CD4-positive, alpha-beta T cell treated with Interleukin-17A for 4 hours (primary cell): Measurements from ENCODE around the gene HERC3.

Experiments used
- DNase-seq: peaks from one replicate; pipeline ENCODE4 v3.0.0-alpha.2; 2020; ENCODE audit warnings: mixed read lengths

HERC3 gene

GRCh38 chr4:88722828-88723227 lies 130.5 kb downstream of the HERC3 start:
- no peak for DNase-seq

DNA sequence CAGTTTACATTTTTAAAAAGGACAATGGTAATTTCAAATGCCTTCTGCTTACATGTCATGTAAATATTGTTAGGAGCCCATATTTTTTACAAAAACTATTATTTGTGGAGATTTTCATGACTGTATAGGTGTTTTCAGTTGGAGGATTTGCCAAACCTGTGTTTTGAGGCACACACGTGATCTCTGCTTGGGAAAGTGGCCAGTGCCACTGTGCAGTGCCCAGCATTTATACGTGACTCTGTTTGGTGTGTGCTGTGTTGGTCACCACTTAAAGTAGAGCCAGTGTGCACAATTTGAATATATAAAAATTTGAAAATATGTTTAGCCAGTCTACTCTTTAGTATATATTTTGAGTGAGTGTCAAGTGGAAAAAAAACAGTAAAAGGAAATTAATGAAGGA lies 132.1 kb downstream of the HERC3 start:
- no peak for DNase-seq

DNA sequence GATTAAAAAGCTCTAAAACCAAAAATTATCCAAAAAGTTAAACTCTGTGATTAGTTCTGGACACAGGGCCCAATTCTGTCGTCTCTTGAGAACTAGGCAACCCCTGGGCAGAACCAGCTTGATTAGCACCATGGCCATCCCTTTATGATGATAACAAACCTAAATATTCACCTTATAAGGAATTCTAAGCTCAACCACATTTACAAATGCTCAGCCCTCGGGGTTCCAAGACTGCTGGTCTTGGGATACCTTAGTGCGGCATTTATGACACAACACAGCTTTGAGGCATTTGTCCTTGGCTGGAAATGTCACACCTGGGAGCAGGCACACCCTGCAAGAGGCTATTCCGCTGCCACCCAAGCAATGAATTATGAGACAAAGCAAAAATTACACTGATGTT lies 132.9 kb downstream of the HERC3 start:
- DNase-seq = no peak

- DNase-seq = no peak
Measured at GRCh38 chr4:88725986-88726385, 133.7 kb downstream of the HERC3 start.

DNA sequence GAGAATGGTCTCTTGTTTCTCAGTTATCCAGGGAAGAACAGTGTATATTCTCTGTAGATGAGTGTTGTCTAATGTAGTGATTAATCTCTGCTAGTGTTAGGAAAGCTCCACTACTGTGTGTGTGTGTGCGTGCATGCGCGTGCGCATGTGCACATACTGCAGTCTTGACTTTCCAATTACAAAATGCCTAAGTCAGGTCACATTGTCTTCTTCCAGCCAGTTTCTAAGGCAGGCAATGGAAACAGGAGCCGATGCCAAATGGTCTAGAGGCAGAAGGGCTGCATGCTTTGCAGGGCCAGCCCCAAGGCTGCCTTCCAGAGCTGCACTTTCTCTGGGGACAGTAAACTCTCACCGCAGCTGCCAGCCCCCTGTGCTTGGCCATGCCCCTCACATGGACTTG lies 135.9 kb downstream of the HERC3 start:
- DNase-seq = no peak

GRCh38 chr4:88729146-88729760 lies 137.0 kb downstream of the HERC3 start:
- DNase-seq = no peak

DNA sequence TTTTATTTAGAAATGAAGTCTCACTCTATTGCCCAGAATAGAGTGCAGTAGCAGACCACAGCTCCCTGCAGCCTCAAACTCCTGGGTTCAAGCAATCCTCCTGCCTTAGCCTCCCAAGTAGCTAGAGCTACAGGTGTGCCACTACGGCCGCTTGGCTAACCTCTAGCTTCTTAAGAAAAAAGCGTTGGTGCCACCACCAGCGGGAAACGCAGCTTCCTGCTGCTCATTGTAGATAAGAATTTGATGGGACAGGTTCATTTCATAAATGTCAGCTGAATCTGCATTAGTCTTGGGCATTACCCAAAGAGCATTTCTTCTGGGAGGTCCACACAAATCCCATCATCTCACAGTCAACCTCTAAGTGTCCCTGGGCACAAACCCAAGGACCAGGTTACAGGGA lies 138.5 kb downstream of the HERC3 start:
- no peak for DNase-seq

DNA sequence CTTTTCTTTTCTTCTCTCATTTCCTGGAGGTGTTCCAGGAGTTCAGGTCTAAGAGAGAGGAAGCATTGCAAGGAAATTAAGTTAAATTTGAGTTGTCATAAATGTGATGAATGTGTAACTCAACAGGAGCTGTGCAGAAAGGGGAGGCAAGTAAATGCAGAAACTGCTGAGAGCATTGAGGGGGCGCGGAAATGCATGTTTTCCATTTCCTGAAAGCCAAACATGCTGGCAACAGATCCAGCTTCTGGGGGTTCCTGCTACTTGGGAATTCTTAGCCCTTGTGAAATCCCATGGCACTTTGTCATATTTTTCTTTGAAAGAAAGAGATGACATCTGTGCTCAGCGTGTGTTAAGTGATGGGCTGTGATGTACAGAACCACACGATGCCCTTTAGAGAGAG lies 139.1 kb downstream of the HERC3 start:
- DNase-seq = no peak

DNA sequence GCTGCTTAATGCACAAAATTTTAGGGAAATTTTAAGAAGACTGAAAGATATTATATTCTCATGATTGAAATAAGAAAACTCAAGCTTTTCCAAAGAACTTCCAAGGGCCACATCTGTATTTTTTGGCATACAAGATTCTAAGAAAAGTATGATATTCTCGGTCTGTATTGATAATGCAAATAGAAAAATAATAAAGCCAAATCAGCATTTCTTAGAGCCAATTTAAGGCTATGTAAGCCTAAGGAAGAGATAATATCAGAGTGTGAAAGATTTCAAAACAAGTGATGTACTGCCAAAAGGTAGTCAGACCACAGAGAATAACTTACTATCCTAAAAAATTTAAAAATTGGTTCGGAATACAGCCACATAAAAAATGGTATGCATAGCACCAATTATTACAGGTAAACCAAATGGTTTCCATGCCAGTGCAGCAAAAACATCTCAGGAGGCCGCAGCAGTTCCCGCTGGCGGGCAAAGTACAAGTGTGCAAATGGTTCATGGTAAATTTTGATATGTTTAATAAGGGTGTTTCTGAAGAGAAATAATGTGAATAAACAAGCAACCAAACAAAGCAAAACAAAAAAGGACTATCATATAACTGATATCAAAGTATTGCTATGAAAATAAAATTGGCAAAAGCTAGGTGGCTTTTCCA lies 140.6 kb downstream of the HERC3 start:
- DNase-seq = no peak

DNA sequence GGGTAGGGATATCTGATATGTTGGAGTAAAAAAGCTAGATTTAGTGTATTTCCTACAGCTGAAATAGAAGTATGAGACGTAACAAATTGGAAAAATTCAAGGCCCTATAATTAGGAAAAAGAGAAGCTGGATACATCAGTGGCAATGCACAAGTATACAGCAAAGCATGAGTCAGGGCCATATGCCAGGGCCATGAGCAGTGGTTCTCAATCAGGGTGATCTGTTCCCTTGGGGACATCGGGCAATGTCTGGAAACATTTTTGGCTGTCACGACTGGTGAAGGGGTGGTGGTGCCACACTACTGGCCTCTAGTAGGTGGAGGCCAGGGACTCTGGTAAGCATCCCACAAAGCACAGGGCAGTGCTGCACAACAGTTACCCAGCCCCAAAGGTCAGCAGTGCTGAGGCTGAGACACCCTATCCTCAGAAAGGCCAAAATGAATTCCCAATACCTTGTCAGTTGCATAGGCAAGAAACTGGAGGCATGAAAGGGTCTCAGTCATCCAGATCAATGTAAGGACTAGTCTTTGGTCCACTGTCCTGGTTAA lies 142.2 kb downstream of the HERC3 start:
- DNase-seq = no peak

DNA sequence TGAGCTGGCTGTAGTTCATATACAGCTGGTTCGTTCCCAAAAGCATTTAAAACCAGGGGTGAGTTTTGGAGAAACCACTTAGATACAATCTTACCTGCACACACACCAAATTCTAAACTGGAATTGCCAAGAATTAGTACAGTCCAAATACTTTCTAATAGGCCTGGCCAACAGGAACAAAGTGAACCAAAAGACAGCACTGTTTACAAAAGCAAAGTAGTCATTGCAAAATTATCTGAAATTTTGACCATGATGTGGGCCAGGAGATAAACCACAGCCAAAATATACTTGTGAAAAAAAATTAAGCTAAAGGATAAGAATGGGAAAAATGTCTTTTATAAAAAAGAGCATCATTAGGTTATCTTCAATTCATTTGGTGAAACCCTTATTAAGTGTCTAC lies 143.3 kb downstream of the HERC3 start:
- no peak for DNase-seq

DNA sequence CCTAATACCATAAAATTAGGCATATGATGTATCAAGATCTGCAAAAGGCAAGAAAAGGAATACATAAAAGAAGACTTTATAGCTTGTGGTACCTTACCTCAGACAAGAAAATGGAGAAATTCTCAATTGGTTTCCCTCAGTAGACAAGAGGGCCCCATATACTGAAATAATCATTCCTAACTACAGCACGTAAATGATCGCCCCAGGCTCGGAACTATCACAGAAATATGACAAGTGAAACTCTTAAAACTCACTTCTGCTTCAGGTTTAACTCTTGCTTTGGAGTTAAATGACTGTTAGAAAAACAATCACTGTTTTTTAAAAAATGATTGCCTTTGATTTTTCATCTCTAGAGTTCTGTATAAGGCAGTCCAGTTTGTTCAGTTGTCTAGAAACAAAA lies 144.0 kb downstream of the HERC3 start:
- no peak for DNase-seq

- DNase-seq = peak; percentile 53
Measured at GRCh38 chr4:88737307-88737941, 145.1 kb downstream of the HERC3 start.

GRCh38 chr4:88738180-88738579 lies 145.9 kb downstream of the HERC3 start:
- no peak for DNase-seq

DNA sequence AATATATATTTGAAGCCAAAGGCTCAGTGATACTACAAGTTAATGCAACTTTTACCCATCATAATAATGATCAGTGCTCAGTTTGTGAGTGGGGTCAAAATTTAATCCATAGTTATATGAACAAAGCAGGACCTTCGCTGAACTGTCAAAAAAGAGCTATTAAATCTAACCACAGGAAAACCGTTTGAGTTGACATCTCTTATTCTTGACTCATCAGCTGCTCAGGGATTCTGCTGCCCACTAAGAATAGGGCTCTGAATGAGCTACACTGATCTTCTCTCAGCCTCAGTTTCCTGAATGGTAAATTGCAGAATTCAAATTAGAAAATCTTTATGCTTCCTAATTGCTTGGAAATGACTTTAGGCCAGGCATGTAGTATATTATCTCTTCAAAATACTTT lies 150.3 kb downstream of the HERC3 start:
- DNase-seq = no peak

GRCh38 chr4:88743696-88744095 lies 151.4 kb downstream of the HERC3 start:
- no peak for DNase-seq

- DNase-seq = no peak
Measured at GRCh38 chr4:88744609-88745008, 152.3 kb downstream of the HERC3 start.

DNA sequence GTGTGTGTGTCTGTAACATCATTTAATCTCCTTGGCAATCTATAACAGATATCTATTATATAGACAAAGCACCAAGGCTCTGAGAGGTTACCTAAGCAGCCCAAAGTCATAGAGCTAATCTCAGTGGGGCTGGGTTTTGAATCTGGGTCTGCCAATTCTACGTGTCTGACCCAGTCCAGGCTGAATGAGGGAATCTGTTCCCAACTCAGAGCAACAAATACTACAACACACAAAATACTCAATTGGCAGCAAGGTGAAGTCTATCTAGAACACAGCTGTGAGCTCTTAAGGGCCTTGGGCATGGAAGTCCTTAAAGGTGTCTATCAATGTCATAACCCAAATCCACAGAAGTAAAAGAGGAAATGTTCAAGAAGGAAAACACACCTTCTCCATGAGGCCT lies 152.9 kb downstream of the HERC3 start:
- DNase-seq = no peak

- no peak for DNase-seq
Measured at GRCh38 chr4:88745581-88746163, 153.4 kb downstream of the HERC3 start.

DNA sequence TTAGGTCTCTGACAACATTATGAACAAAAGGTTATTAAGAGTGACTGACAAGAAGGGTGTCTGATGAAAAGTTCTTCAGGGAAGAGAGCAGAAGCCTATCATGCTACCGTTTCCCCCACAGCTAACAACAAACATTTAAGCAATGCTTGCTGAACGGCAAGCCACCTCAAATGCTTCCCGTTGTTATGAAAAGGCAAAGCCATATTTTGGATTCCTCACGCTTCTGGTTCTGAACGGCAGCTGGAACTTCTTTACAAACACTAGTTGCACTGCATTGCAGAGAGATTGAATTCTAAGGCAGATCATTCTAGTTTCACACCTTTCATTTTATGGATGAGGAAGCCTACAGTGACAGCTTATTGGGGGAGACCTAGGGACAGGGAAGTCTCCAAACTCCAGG lies 153.9 kb downstream of the HERC3 start:
- no peak for DNase-seq

DNA sequence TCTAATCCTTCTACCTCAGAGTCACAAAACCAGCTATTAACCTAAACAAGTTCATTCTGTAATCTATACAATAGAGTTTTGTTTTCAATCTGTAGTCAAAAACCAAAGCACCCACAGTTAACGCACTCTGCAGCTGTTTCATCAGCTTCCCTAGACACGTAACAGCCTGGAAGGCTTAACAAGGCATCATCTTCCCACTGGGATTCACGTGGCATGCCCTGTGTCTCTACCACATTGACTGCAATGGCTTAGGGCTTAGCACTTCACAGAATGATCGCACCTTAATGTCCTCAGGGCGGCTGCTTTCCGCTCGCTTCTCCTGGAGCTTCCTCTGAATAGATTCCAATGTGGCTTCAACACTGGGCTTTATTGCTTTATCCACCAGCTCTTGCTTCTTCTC lies 155.1 kb downstream of the HERC3 start:
- no peak for DNase-seq

GRCh38 chr4:88750369-88750768 lies 158.1 kb downstream of the HERC3 start:
- no peak for DNase-seq

- no peak for DNase-seq
Measured at GRCh38 chr4:88751258-88752075, 159.2 kb downstream of the HERC3 start.
